GM12872 (cell line): Measurements from ENCODE around the gene RFPL3.

Source experiments
- CTCF ChIP-seq: IDR thresholded peaks from 3 replicates; pipeline ENCODE4 v1.5.1; 2011; ENCODE audit warnings: low read depth, mild to moderate bottlenecking, low read length, moderate library complexity; ENCODE audit not compliant: insufficient read depth

Gene RFPL3

DNA sequence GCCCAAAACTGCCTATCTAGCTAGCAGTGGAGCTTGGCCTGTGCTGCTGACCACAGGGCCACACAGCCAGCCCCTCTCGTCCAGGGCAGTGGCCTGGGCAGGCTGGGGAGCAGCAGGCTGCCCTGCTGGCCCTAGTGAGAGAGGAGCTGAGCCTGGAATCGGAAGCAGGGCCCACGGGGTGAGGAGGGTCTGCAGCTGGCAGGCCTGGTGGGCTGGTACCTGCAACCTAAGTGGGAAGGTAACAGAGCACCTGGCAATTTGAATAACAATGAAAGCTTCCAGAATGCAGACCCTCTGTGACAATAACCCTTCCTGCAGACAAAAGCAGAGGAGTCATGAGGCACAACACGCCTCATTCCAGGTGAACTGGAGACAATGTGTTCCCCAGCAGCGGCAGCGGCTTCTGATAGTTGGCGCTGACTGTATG is 31.8 kb upstream of the RFPL3 start:
- TF ChIP-seq CTCF: no peak

GRCh38 chr22:32326647-32327046 is 31.0 kb upstream of the RFPL3 start:
- TF ChIP-seq CTCF: no peak

GRCh38 chr22:32327066-32327465 is 30.6 kb upstream of the RFPL3 start:
- no peak for TF ChIP-seq CTCF

GRCh38 chr22:32327596-32328171 is 30.0 kb upstream of the RFPL3 start:
- TF ChIP-seq CTCF: no peak

GRCh38 chr22:32328306-32329201 is 29.1 kb upstream of the RFPL3 start:
- no peak for TF ChIP-seq CTCF

- TF ChIP-seq CTCF: no peak
Observed at GRCh38 chr22:32329202-32329645, 28.4 kb upstream of the RFPL3 start.

DNA sequence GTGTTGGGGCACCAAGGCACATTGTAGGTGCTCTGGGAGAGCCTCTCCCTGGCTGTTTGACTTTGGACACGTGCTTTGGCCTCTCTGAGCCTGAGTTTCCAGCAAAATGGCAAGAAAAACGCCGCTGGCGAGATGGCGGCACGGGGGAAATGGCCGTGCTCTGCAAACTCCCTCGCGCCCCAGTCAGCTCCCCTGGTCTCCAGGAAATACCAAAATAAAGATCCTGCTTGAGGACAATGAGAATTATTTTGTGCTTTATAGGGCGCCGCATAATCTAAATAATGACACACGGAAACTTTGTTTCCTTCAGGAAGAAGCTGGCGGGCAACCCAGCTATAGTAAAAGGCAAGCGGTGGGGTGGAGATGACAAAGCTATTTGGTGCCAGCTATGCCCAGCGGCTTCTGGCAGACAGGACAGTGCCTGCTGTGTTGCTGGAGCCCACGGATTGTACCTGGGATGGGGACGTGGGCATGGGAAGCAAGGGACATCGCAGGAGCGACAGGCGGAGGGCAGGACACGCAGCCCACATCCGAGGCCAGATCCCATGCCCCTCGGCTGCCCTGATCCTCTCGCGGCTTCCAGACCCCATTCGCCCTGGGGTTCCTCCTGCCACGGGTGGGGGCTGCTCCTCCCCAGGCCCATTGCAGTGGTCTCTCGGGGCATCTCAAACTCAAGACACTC is 26.3 kb upstream of the RFPL3 start:
- TF ChIP-seq CTCF: no peak
